Loucy (cell line): ENCODE measurements around the gene DSCAML1.

Source experiments
- CTCF ChIP-seq: fragments of 200-600 bp; sonication (generic); conservative IDR thresholded peaks from 2 replicates; pipeline ENCODE4 v1.5.1; 2014; ENCODE audit warnings: mild to moderate bottlenecking, antibody characterized with exemption, low read length
- EZH2phosphoT487 ChIP-seq: fragments of 200-600 bp; IDR thresholded peaks from 2 replicates; pipeline ENCODE4 v1.6.1; 2018; ENCODE audit warnings: antibody characterized with exemption, mild to moderate bottlenecking, moderate library complexity, borderline replicate concordance

- TF ChIP-seq CTCF: no peak
- no peak for TF ChIP-seq EZH2phosphoT487
These were observed 127.4 kb downstream of the DSCAML1 start for GRCh38 chr11:117669616-117670015.
